ENCODE measurements around the gene FBXO5.
"Not testable (repeated sequence)": the region's sequence is repeated elsewhere in the genome, so short reads cannot be mapped to it uniquely, and the experiment has no call there.

The FBXO5 gene

GRCh38 chr6:152993431-152993830 lies 10.6 kb upstream of the FBXO5 start:
- DNase-seq, result no peak

GRCh38 chr6:152986978-152987377 lies 4.1 kb upstream of the FBXO5 start:
- no peak for DNase-seq

- not testable (repeated sequence) for DNase-seq
These were observed 2.5 kb upstream of the FBXO5 start for GRCh38 chr6:152985300-152985699.

GRCh38 chr6:152984513-152984872 lies 1.7 kb upstream of the FBXO5 start:
- DNase-seq, result peak in 2 of 4 experiments; percentile 4 to 19

GRCh38 chr6:152983637-152984512 lies 1.0 kb upstream of the FBXO5 start:
- peak; percentile 97 to 99 (median 98) for DNase-seq

GRCh38 chr6:152981989-152982903 lies 595 bp downstream of the FBXO5 start:
- DNase-seq, result peak in 1 of 4 experiments; percentile 11

- no peak for DNase-seq
These were observed 1.6 kb downstream of the FBXO5 start for GRCh38 chr6:152981219-152981618.

- DNase-seq, result no peak
These were observed 2.2 kb downstream of the FBXO5 start for GRCh38 chr6:152980656-152981055.

GRCh38 chr6:152979116-152979515 lies 3.7 kb downstream of the FBXO5 start:
- no peak for DNase-seq

- no peak for DNase-seq
These were observed 4.8 kb downstream of the FBXO5 start for GRCh38 chr6:152978058-152978457.

GRCh38 chr6:152977556-152977955 lies 5.3 kb downstream of the FBXO5 start:
- no peak for DNase-seq

GRCh38 chr6:152976749-152977148 lies 6.1 kb downstream of the FBXO5 start:
- DNase-seq, result no peak

GRCh38 chr6:152975204-152975915 lies 7.5 kb downstream of the FBXO5 start:
- DNase-seq, result peak; percentile 58 to 77 (median 68)

- no peak for DNase-seq
These were observed 8.9 kb downstream of the FBXO5 start for GRCh38 chr6:152973916-152974315.

GRCh38 chr6:152969688-152970418 lies 13.0 kb downstream of the FBXO5 start:
- DNase-seq, result no peak

- DNase-seq, result not testable (repeated sequence)
These were observed 16.5 kb downstream of the FBXO5 start for GRCh38 chr6:152966168-152966894.

GRCh38 chr6:152959333-152959732 lies 23.5 kb downstream of the FBXO5 start:
- DNase-seq, result no peak

- DNase-seq, result no peak
These were observed 25.0 kb downstream of the FBXO5 start for GRCh38 chr6:152957796-152958195.

- no peak for DNase-seq
These were observed 28.4 kb downstream of the FBXO5 start for GRCh38 chr6:152954443-152954842.

GRCh38 chr6:152952866-152953509 lies 29.9 kb downstream of the FBXO5 start:
- DNase-seq, result peak in 2 of 4 experiments; percentile 37 to 47

GRCh38 chr6:152952045-152952444 lies 30.8 kb downstream of the FBXO5 start:
- DNase-seq, result no peak

Measured in suppressor macrophage (primary cell).